HUES64 (cell line): ENCODE data around the gene CTNNA3.

Experiments
- H3K27ac ChIP-seq: 2 replicates; pipeline ENCODE4 v1.7.0; 2013; ENCODE audit warnings: low read depth, low read length, inconsistent platforms
- H3K27me3 ChIP-seq: 2 replicates; pipeline ENCODE4 v1.6.1; 2013; ENCODE audit warnings: mild to moderate bottlenecking, low read length; ENCODE audit not compliant: insufficient read depth
- H3K36me3 ChIP-seq: 2 replicates; pipeline ENCODE4 v1.6.1; 2013; ENCODE audit warnings: mild to moderate bottlenecking, low read length; ENCODE audit not compliant: insufficient read depth
- H3K4me1 ChIP-seq: 2 replicates; pipeline ENCODE4 v1.6.1; 2013; ENCODE audit warnings: mild to moderate bottlenecking, low read length, moderate library complexity; ENCODE audit not compliant: insufficient read depth
- H3K4me3 ChIP-seq: 2 replicates; pipeline ENCODE4 v1.5.1; 2013; ENCODE audit warnings: mild to moderate bottlenecking, low read length, moderate library complexity
- H3K9ac ChIP-seq: 2 replicates; pipeline ENCODE4 v1.6.1; 2013; ENCODE audit warnings: mild to moderate bottlenecking, low read depth, low read length
- H3K9me3 ChIP-seq: 2 replicates; pipeline ENCODE4 v1.6.1; 2013; ENCODE audit warnings: low read depth, low read length; ENCODE audit not compliant: insufficient read depth
- whole genome bisulfite sequencing: fragments of 150-250, 120-280 bp; methylation state at CpG from one replicate; pipeline ENCODE4 v1.1.7; 2013; ENCODE audit warnings: missing lambda C conversion rate; 5-methylcytosine and 5-hydroxymethylcytosine counted together

Gene CTNNA3

GRCh38 chr10:66748217-66748616, 947.8 kb downstream of the CTNNA3 start:
- Histone ChIP-seq H3K27me3 (no peaks in the 10 kb centered on the region), H3K9ac (no peak overlapping the region), H3K36me3 (no peaks in the 10 kb centered on the region), H3K9me3 (no peaks in the 10 kb centered on the region), H3K4me3 (no peak overlapping the region), H3K27ac (no peak overlapping the region), H3K4me1 (no peaks in the 10 kb centered on the region)
- WGBS, result 100% methylated on average over 1 of the region's 1 CpG

GRCh38 chr10:66747451-66747850, 948.5 kb downstream of the CTNNA3 start:
- H3K4me3 ChIP-seq, result no peak overlapping the region
- 100% methylated on average over 2 of the region's 2 CpGs for WGBS
- H3K27me3 ChIP-seq, result no peaks in the 10 kb centered on the region
- H3K27ac ChIP-seq, result no peak overlapping the region
- H3K4me1 ChIP-seq, result no peaks in the 10 kb centered on the region
- H3K9me3 ChIP-seq, result no peaks in the 10 kb centered on the region
- H3K36me3 ChIP-seq, result no peaks in the 10 kb centered on the region
- H3K9ac ChIP-seq, result no peak overlapping the region

GRCh38 chr10:66746711-66747110, 949.3 kb downstream of the CTNNA3 start:
- Histone ChIP-seq H3K4me3 (no peak overlapping the region), H3K4me1 (no peaks in the 10 kb centered on the region), H3K36me3 (no peaks in the 10 kb centered on the region), H3K27me3 (no peaks in the 10 kb centered on the region), H3K9ac (no peak overlapping the region), H3K9me3 (no peaks in the 10 kb centered on the region), H3K27ac (no peak overlapping the region)
- WGBS, result 89% methylated on average over 2 of the region's 2 CpGs

GRCh38 chr10:66746246-66746645, 949.7 kb downstream of the CTNNA3 start:
- no peak overlapping the region for H3K4me3 ChIP-seq
- no peak overlapping the region for H3K27ac ChIP-seq
- H3K4me1 ChIP-seq, result no peaks in the 10 kb centered on the region
- no peaks in the 10 kb centered on the region for H3K36me3 ChIP-seq
- H3K9me3 ChIP-seq, result no peaks in the 10 kb centered on the region
- no peak overlapping the region for H3K9ac ChIP-seq
- no peaks in the 10 kb centered on the region for H3K27me3 ChIP-seq

GRCh38 chr10:66744915-66745314, 951.1 kb downstream of the CTNNA3 start:
- 98% methylated on average over 2 of the region's 2 CpGs for WGBS
- no peaks in the 10 kb centered on the region for H3K36me3 ChIP-seq
- no peak overlapping the region for H3K27ac ChIP-seq
- H3K4me1 ChIP-seq, result no peaks in the 10 kb centered on the region
- no peaks in the 10 kb centered on the region for H3K9me3 ChIP-seq
- no peak overlapping the region for H3K9ac ChIP-seq
- no peaks in the 10 kb centered on the region for H3K27me3 ChIP-seq
- H3K4me3 ChIP-seq, result no peak overlapping the region

- no peak overlapping the region for H3K27ac ChIP-seq
- no peak overlapping the region for H3K9ac ChIP-seq
- no CpG with 5 or more reads among the region's 2 CpGs for WGBS
- no peaks in the 10 kb centered on the region for H3K9me3 ChIP-seq
- H3K36me3 ChIP-seq, result no peaks in the 10 kb centered on the region
- H3K4me3 ChIP-seq, result no peak overlapping the region
- H3K27me3 ChIP-seq, result no peaks in the 10 kb centered on the region
- H3K4me1 ChIP-seq, result no peaks in the 10 kb centered on the region
Measured at GRCh38 chr10:66737241-66737640, 958.8 kb downstream of the CTNNA3 start.

- 100% methylated on average over 2 of the region's 2 CpGs for WGBS
- no peaks in the 10 kb centered on the region for H3K36me3 ChIP-seq
- peaks cover 3% of the 10 kb centered on the region; the same call in 1 of the 2 replicates for H3K4me1 ChIP-seq
- H3K27ac ChIP-seq, result no peak overlapping the region
- H3K9me3 ChIP-seq, result no peaks in the 10 kb centered on the region
- H3K9ac ChIP-seq, result no peak overlapping the region
- no peaks in the 10 kb centered on the region for H3K27me3 ChIP-seq
- H3K4me3 ChIP-seq, result no peak overlapping the region
Measured at GRCh38 chr10:66723608-66724400, 972.2 kb downstream of the CTNNA3 start.

- no peaks in the 10 kb centered on the region for H3K36me3 ChIP-seq
- no peaks in the 10 kb centered on the region for H3K9me3 ChIP-seq
- H3K27ac ChIP-seq, result no peak overlapping the region
- peaks cover 3% of the 10 kb centered on the region; the same call in 1 of the 2 replicates for H3K4me1 ChIP-seq
- H3K9ac ChIP-seq, result no peak overlapping the region
- no peaks in the 10 kb centered on the region for H3K27me3 ChIP-seq
- WGBS, result 95% methylated on average over 1 of the region's 1 CpG
- no peak overlapping the region for H3K4me3 ChIP-seq
Measured at GRCh38 chr10:66719483-66719882, 976.5 kb downstream of the CTNNA3 start.

- Histone ChIP-seq H3K27me3 (no peaks in the 10 kb centered on the region), H3K9me3 (no peaks in the 10 kb centered on the region), H3K4me1 (no peaks in the 10 kb centered on the region), H3K36me3 (no peaks in the 10 kb centered on the region), H3K9ac (no peak overlapping the region), H3K4me3 (no peak overlapping the region), H3K27ac (no peak overlapping the region)
- 91% methylated on average over 6 of the region's 8 CpGs for WGBS
Measured at GRCh38 chr10:66717231-66717981, 978.6 kb downstream of the CTNNA3 start.

GRCh38 chr10:66714741-66715140, 981.3 kb downstream of the CTNNA3 start:
- Histone ChIP-seq H3K9ac (no peak overlapping the region), H3K27ac (no peak overlapping the region), H3K36me3 (no peaks in the 10 kb centered on the region), H3K9me3 (no peaks in the 10 kb centered on the region), H3K27me3 (no peaks in the 10 kb centered on the region), H3K4me3 (no peak overlapping the region), H3K4me1 (no peaks in the 10 kb centered on the region)
- 100% methylated on average over 1 of the region's 1 CpG for WGBS

- no peaks in the 10 kb centered on the region for H3K9me3 ChIP-seq
- H3K4me1 ChIP-seq, result no peaks in the 10 kb centered on the region
- 91% methylated on average over 1 of the region's 1 CpG for WGBS
- no peaks in the 10 kb centered on the region for H3K36me3 ChIP-seq
- H3K27ac ChIP-seq, result no peak overlapping the region
- H3K27me3 ChIP-seq, result no peaks in the 10 kb centered on the region
- H3K4me3 ChIP-seq, result no peak overlapping the region
- H3K9ac ChIP-seq, result no peak overlapping the region
Measured at GRCh38 chr10:66713387-66713786, 982.6 kb downstream of the CTNNA3 start.
